GM18867 (cell line): ENCODE results near the gene GAB2.

Experiments
- ATAC-seq: cut with Tn5 transposase; IDR thresholded peaks from one replicate; pipeline ENCODE4 v1.9.1; 2021; ENCODE audit warnings: mild to moderate bottlenecking, moderate library complexity; ENCODE audit not compliant: unreplicated experiment

GAB2 gene

DNA sequence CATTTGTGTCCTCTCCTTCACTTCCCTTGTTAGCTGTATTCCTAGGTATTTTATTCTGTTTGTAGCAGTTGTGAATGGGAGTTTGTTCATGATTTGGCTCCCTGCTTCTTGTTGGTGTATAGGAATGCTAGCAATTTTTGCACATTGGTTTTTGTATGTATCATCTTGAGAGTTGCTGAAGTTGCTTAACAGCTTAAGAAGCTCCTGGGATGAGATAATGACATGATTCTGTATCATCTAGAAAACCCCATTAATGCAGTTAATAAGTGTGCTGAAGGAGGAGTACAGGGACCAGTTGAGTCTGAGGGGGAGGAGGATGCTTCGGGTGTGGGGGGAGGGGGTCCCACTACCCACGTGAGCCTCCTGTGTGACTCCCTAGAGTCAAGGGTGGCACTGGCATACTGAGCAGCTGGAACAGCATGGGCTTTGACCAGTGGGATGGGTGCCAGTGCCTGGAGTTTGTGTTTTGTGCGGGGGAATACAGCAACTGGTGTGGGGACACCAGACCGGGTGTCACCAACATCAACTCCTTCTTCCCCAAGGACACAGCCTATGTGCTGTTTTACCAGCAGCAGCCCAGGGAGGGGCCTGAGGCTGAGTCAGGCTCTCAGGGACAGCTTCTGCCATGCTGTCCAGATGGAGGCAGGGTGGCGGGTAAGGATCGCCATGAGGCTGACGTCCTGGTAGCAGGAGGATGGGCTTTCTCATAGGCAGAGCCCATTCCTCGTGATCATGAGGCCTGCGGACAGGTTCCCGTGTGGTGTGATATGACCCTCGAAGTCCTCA is 204.8 kb downstream of the GAB2 start:
- no peak for ATAC-seq

DNA sequence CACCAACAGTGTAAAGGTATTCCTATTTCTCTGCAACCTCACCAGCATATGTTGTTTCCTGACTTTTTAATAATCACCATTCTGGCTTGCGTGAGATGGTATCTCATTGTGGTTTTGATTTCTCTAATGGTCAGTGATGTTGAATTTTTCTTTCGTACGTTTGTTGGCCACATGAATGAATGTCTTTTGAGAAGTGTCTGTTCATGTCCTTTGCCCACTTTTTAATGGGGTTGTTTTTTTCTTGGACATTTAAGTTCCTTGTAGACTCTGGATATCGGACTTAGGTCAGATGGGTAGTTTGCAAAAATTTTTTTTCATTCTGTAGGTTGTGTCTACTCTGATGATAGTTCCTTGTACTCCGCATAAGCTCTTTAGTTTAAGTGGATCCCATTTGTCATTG is 206.1 kb downstream of the GAB2 start:
- ATAC-seq, result no peak

DNA sequence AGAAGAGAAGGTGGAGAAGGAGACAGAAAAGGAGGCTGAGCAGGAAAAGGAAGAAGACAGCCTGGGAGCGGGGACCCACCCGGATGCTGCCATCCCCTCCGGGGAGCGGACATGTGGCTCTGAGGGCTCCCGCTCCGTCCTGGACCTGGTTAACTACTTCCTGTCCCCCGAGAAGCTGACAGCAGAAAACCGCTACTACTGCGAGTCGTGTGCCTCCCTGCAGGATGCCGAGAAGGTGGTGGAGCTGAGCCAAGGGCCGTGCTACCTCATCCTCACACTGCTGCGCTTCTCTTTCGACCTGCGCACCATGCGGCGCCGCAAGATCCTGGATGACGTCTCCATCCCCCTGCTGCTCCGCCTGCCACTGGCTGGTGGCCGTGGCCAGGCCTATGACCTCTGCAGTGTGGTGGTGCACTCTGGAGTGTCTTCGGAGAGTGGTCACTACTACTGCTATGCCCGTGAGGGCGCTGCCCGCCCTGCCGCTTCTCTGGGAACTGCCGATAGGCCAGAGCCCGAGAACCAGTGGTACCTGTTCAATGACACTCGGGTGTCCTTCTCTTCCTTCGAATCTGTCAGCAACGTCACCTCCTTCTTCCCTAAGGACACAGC is 207.5 kb downstream of the GAB2 start:
- ATAC-seq, result no peak

DNA sequence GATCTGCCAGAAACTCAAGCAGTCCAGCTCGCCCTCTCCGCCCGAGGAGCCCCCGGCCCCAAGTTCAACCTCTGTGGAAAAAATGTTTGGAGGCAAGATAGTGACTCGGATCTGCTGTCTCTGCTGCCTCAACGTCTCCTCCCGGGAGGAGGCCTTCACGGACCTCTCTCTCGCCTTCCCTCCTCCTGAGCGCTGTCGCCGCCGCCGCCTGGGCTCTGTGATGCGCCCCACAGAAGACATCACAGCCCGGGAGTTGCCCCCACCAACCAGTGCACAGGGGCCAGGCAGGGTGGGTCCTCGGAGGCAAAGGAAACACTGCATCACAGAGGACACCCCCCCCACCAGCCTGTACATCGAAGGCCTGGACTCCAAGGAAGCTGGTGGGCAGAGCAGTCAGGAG is 208.1 kb downstream of the GAB2 start:
- no peak for ATAC-seq

DNA sequence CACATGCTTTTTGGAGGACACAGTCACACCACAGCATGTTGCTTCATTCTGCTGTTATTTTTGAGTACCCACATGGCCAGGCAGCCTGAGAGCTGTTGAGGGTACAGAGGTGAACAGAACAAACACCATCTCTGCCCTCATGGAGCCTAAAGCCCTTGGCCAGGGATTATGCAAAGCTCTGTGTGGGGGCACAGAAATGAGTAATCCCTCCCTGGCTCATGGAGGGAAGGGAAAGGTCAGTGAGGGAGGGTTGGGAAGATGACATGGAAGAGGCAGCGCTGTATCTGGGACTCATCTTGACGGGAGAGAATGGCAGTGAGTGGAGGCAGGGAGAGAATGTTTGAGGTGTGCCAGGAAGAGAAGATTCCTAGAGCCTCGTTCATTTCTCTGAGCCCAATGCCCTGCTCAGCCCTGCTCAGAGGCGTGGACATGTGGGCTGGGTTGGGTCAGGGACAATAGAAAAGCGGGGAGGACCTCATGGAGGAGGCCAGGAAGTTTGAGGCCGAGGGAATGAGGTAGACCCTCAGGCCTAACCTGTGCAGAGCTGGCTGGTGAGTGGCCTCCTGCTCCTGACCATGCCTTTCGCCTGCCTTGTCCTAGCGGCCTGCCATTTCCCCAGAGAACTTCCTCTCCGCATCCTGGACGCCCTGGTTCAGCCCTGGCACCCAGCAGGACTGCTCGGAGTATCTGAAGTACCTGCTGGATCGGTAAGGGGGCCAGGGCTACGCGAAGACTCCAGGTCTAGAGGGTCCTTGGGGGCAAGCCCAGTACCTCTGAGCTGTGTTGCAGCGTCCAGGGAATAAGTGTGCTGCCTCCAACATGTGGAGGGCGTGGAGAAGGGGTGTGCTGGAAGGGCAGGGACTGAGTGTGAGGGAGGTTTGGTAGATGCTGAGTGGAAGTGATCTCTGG is 209.1 kb downstream of the GAB2 start:
- ATAC-seq, result no peak

DNA sequence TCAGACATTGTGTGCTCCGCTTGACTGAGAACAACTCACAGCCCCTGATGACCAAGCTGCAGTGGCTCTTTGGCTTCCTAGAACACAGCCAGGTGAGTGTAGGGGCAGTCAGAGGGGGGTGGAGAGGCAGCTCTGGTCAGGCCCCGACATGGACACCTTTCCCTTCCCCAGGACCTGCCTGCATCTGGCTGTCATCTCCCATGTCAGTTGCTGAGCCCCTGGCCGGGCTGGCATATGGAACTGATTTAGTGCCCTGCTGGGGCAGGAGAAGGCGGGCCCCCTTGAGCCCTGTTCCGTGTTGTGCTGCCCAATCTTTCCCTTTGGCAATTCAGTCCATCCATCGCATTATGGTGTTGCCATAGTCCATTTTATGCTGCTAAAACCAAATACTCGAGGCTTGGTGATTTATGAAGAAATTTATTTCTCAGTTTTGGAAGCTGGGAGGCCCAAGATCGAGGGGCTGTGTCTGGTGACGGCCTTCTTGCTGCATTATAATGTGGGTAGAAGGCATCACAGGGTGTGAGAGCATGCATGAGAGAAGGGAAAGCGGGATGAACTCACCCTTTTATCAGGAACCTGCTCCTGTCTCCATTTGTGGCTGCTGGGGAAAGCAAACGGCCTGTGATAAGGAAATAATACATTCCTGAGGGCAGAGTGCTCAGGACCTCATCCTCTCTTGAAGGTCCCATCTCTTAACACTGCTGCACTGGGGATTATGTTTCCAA is 209.9 kb downstream of the GAB2 start:
- ATAC-seq, result no peak

GRCh38 chr11:78205691-78206090 is 211.9 kb downstream of the GAB2 start:
- no peak for ATAC-seq

DNA sequence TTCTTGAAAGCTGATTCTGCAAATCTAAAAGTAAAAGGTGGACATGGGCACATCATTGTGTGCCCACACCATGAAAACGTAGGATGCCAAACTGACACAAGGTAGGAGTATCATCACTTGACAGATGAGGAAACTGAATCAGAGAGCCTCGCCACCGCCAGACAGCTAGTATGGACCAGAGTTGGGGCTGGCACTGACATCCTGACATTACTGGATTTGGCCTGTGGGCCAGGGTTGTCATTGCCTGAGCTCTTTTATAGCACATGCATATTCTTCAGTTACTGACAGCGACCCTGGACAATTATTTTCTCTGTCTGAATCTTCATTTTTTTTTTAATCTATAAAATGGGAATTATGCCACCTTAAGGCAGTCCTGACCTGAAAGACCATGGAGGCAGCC is 212.4 kb downstream of the GAB2 start:
- no peak for ATAC-seq

GRCh38 chr11:78203184-78203583 is 214.4 kb downstream of the GAB2 start:
- no peak for ATAC-seq

- ATAC-seq, result no peak
Measured at GRCh38 chr11:78202733-78203167, 214.9 kb downstream of the GAB2 start.

- ATAC-seq, result no peak
Measured at GRCh38 chr11:78201096-78201818, 216.4 kb downstream of the GAB2 start.

DNA sequence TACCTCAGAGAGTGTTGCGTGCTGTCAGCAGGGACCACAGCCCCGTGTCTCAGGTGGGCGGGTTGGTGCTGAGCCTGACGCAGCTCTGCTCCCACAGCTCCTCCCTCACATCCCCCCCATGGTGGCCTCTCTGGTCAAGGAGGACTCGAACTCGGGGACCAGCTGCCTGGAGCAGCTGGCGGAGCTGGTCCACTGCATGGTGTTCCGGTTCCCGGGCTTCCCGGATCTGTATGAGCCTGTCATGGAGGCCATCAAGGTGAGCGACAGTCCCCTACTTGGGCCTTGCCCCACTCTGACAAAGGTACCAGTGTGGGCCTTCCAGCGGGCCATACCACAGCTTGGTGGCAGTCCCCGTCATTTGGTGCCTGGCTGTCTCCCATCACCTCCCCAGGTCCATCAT is 217.1 kb downstream of the GAB2 start:
- no peak for ATAC-seq

DNA sequence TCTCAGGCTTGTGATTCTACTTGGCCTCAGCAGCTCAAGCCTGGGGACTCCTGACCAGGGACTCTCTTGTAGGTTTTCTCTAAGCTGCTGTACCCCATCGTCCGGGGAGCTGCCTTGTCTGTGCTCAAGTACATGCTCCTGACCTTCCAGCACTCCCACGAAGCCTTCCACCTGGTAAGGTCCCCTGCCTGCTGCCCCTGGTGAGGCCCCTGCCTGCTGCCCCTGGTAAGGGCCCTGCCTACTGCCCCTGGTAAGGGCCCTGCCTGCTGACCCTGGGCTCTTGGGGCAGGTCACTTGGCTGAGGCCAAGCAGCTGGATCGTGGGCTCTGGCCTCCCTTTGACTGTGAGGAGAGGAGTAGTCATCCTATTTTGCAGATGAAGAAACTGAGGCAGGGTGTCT is 217.6 kb downstream of the GAB2 start:
- ATAC-seq, result no peak

- no peak for ATAC-seq
Measured at GRCh38 chr11:78199653-78200015, 218.0 kb downstream of the GAB2 start.

- ATAC-seq, result no peak
Measured at GRCh38 chr11:78199015-78199652, 218.5 kb downstream of the GAB2 start.

GRCh38 chr11:78197816-78198215 is 219.8 kb downstream of the GAB2 start:
- no peak for ATAC-seq

DNA sequence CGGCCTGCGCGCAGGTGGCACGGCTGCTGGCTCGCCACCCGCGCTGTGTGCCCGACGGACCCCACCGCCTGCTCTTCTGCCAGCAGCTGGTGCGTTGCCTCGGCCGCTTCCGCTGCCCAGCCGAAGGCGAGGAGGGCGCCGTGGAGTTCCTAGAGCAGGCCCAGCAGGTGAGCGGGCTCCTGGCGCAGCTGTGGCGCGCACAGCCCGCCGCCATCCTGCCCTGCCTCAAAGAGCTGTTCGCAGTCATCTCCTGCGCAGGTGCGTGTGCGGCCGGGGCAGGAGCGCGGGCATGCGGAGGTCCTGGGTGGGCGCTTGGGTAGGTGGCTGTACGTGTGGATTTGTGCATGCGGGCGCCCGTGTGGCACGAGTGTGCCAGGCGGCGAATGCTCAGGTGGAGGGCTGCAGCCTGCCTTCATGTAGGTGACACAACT is 220.9 kb downstream of the GAB2 start:
- no peak for ATAC-seq

DNA sequence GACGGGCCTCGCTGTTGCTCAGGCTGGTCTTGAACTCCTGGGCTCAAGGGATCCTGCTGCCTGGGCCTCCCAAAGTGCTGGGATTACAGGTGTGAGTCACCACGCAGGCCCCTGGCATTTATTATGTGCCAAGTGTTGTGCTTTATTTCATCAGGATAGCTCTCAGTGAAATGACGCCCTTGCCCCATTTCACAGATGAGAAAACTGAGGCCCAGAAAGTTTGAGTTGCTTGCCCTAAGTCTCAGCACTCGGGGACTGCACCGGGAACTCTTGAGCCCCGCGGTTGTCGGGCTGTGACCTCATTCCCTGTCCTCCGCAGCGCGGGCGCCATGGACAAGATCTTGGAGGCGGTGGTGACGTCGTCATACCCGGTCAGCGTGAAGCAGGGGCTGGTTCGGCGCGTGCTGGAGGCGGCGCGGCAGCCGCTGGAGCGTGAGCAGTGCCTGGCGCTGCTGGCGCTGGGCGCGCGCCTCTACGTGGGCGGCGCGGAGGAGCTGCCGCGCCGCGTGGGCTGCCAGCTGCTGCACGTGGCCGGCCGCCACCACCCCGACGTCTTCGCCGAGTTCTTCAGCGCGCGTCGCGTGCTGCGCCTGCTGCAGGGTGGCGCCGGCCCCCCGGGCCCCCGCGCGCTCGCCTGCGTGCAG is 221.6 kb downstream of the GAB2 start:
- no peak for ATAC-seq

DNA sequence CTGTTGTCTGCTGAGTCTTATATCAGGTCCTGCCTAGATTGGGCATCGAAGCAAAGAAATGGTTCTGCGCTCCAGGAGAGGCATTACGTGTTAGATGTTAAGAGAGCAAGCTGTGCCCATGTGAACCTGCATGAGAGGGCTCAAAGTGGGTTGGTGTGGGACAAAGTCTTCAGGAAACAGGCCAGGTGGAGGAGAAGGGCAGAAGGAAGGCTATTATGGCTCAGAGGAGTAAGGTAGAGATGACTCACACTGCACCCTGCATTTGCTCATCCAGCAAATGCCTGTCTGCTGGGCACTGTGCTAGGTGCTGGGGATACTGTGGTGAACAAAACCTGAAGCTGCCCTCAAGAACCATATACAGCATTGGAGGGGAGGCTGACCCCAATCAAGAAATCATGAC is 223.1 kb downstream of the GAB2 start:
- no peak for ATAC-seq
